GM21786 (cell line): Measurements from ENCODE around the gene PTPN2.

Source experiments
- ATAC-seq: cut with Tn5 transposase; IDR thresholded peaks from one replicate; pipeline ENCODE4 v1.9.1; 2021; ENCODE audit not compliant: unreplicated experiment

Gene PTPN2

GRCh38 chr18:12828116-12829051 is 55.7 kb downstream of the PTPN2 start:
- ATAC-seq: no peak

DNA sequence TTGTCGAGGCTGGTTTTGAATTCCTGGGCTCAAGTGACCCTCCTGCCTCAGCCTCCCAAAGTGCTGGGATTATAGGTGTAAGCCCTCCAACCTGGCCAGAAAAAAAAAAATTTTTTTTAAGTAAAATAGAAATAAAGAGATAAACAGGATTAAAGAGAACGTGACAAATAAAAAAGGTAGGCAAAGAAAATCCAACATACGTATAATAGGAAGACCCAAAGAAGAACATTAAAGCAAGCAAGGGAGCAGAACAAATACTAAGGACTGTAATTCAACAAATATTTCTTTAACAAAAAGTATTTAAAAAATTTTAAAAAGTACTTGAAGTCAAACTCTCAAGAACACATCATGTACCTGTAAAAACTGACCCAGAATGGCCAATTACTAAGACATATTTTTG is 56.4 kb downstream of the PTPN2 start:
- ATAC-seq: no peak

- no peak for ATAC-seq
Observed at GRCh38 chr18:12825230-12825629, 58.8 kb downstream of the PTPN2 start.

DNA sequence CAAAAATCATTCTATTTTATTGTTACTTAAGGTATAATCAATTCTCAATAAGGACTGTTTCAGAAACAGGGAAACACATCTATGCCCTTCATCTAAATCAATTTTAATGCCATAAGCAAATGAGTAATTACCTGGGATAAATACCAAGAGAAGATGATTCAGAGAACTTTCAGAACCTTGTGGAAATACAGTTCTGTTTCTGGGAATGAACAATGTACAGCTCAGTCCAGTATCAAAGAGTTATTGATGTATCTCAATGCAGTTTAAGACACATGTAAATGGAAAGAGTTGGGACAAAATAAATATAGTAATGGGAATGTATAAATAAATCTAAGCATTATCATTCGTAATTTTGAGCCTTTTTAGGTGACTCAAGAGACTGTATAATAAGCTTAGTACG is 60.1 kb downstream of the PTPN2 start:
- ATAC-seq: no peak

GRCh38 chr18:12821408-12821807 is 62.6 kb downstream of the PTPN2 start:
- ATAC-seq: no peak

DNA sequence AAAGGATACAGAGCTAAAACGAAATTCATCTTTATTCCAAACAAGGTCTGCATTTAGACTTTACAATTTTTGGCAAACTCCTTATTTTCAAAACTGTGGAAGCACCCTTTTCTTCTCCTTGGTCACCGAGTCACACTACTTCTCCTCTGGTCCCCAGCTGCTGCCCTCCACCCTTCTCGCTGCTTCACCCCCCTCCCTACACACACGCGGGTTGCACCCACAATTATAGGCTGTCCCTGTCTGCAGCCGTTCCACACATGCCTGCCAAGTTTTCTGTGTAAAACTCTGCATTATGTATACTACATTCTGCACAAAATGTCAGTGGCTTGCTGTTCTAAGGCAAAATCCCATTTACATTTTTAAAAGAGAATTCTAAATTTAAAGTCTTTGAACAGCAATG is 63.5 kb downstream of the PTPN2 start:
- ATAC-seq: no peak

- no peak for ATAC-seq
Observed at GRCh38 chr18:12819841-12820240, 64.2 kb downstream of the PTPN2 start.

GRCh38 chr18:12819322-12819721 is 64.7 kb downstream of the PTPN2 start:
- ATAC-seq: no peak

GRCh38 chr18:12818243-12818642 is 65.8 kb downstream of the PTPN2 start:
- no peak for ATAC-seq

- ATAC-seq: no peak
Observed at GRCh38 chr18:12816451-12816850, 67.6 kb downstream of the PTPN2 start.

GRCh38 chr18:12811191-12811950 is 72.7 kb downstream of the PTPN2 start:
- ATAC-seq: no peak

GRCh38 chr18:12803069-12803936 is 80.7 kb downstream of the PTPN2 start:
- ATAC-seq: peak; percentile 64

GRCh38 chr18:12802538-12802937 is 81.5 kb downstream of the PTPN2 start:
- ATAC-seq: no peak

DNA sequence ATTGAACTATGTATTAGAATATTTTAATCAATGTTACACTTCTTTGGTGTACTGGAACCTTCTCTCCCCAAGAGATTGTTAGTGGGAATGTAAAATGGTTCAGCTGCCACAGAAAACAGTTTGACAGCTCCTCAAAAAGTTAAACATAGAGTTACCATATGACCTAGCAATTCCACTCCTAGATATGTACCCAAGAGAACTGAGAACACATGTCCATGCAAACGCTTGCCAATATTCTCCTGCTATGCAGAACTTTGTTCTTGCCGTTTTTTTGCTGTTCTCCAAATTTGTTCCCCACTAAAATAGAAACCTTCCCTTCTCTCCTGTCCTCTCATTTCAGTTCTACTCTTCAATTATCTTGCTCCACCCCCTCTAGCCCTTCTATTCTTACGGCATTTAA is 87.6 kb downstream of the PTPN2 start:
- ATAC-seq: no peak

DNA sequence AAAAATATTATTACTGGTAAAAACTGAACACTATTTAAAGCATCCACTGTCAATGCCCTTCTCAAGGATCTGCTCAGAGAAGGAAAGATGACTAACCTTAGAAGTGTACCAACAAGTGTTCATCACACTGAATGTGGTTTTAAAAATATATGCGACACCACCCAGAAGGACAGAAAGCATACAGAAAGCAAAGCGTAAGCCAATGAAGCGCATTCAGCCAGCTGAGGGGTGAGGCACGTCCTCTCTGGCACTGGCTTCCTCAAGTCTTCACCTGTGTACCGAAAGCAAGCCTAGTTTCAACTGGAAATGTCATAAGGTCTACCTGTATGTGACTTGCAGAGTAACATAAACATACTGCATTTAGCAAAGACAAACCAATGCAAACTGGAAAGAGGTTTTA is 92.4 kb downstream of the PTPN2 start:
- ATAC-seq: no peak

DNA sequence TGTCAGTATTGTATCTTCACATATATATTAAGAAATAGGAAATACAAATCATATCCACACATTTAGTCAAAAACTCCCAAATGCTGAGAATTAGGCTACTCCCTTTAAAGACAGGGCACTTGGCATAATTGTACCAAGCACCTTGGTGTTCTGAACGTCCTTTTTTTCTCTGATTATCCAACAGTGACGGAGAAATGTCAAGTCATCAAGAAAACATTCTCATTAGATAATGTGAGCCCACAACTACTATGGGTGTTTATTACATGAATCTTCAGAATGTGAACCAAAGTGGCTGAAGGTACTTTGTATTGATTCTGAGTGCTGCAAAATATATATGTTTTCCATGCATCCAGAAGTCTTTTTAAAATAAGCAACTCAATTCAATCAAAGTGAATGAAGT is 97.4 kb downstream of the PTPN2 start:
- no peak for ATAC-seq

GRCh38 chr18:12783524-12783923 is 100.5 kb downstream of the PTPN2 start:
- ATAC-seq: no peak

DNA sequence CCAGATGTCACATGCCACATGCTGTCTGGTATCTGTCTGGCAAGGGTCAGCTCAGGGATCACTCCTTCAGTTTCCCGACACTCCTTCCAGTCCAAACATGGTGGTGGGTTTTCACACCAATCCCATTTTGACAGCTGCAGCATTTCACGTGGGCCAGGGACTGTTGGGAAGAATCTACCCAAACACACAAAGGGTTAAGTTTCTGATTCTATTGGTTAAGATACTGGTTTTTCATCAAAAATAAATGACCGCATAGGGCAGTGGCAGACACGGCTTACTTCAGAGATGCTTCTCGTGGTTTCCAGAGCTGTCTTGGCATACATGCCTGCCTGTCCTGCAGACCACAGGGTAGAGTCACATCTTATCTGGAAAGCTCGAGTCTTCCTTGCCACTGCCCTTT is 101.5 kb downstream of the PTPN2 start:
- no peak for ATAC-seq

- ATAC-seq: no peak
Observed at GRCh38 chr18:12779456-12779855, 104.6 kb downstream of the PTPN2 start.

GRCh38 chr18:12779043-12779442 is 105.0 kb downstream of the PTPN2 start:
- no peak for ATAC-seq

DNA sequence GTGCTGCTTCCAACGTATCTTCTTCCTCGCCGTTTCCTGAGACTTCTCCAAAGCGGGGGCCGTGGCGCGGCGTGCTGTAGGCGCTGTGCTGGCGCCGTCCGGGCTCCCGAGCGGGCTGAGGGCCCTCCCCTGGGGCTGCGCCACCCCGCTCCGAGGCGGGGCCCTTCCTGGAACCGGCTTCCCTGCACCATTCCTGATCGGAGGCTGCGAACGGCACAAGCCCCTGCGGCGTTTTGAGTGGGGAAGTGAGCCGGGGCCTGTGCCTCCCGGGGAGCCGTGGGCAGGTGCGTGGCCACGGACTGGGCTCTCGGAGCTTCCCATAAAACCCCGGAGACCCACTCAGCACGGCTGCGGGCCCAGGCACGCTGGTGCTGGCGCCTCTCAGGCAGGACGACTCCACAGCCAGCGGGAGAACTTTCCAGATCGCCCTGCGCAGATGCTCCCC is 106.5 kb downstream of the PTPN2 start:
- ATAC-seq: no peak
